Astrocyte of the cerebellum (primary cell): ENCODE data around the gene ENOX1.
"Not testable (repeated sequence)": the region's sequence is repeated elsewhere in the genome, so short reads cannot be mapped to it uniquely, and the experiment has no call there.

Source experiments
- DNase-seq: peaks from one replicate; pipeline ENCODE4 v3.0.0-alpha.2; 2011; ENCODE audit warnings: low read depth
- H3K4me3 ChIP-seq: 2 replicates; pipeline ENCODE4 v1.5.1; 2011; ENCODE audit warnings: mild to moderate bottlenecking, low read depth, low read length, moderate library complexity
- CTCF ChIP-seq: IDR thresholded peaks from 2 replicates; pipeline ENCODE4 v1.5.1; 2012; ENCODE audit warnings: low read length, low read depth, moderate library complexity, mild to moderate bottlenecking; ENCODE audit errors: missing control alignments
- in situ Hi-C: cut with HindIII; loops from 2 replicates; pipeline ENCODE4 v1.10.0; 2017; ENCODE audit warnings: low sequenced_read_pairs

Gene ENOX1

GRCh38 chr13:43428545-43429296, 358.1 kb downstream of the ENOX1 start:
- no peak for DNase-seq
- in situ Hi-C loops: no loop called here
- no peak overlapping the region for H3K4me3 ChIP-seq
- TF ChIP-seq CTCF: no peak

GRCh38 chr13:43426355-43426754, 360.4 kb downstream of the ENOX1 start:
- no peak for TF ChIP-seq CTCF
- no peak for DNase-seq
- in situ Hi-C loops: no loop called here

GRCh38 chr13:43425234-43425633, 361.5 kb downstream of the ENOX1 start:
- in situ Hi-C loops: no loop called here
- H3K4me3 ChIP-seq: no peak overlapping the region
- DNase-seq: no peak
- TF ChIP-seq CTCF: no peak

More at GRCh38 chr13:43426355-43426754, 360.4 kb downstream of the ENOX1 start:
- no peak overlapping the region for H3K4me3 ChIP-seq

- no peak for DNase-seq
- H3K4me3 ChIP-seq: no peak overlapping the region
- in situ Hi-C loops: no loop called here
- no peak for TF ChIP-seq CTCF
These were observed 362.4 kb downstream of the ENOX1 start for GRCh38 chr13:43424412-43424811.

GRCh38 chr13:43422116-43422515, 364.7 kb downstream of the ENOX1 start:
- TF ChIP-seq CTCF: no peak
- in situ Hi-C loops: no loop called here

GRCh38 chr13:43416842-43417241, 369.9 kb downstream of the ENOX1 start:
- DNase-seq, in situ Hi-C loops, H3K4me3 ChIP-seq: not testable (repeated sequence)

More at GRCh38 chr13:43422116-43422515, 364.7 kb downstream of the ENOX1 start:
- no peak overlapping the region for H3K4me3 ChIP-seq
- DNase-seq: no peak

GRCh38 chr13:43416408-43416807, 370.4 kb downstream of the ENOX1 start:
- in situ Hi-C loops, DNase-seq, H3K4me3 ChIP-seq: not testable (repeated sequence)

- DNase-seq, H3K4me3 ChIP-seq, in situ Hi-C loops: not testable (repeated sequence)
These were observed 370.8 kb downstream of the ENOX1 start for GRCh38 chr13:43415903-43416391.
